Activated naive CD4-positive, alpha-beta T cell treated with anti-CD3 and anti-CD28 coated beads, Interleukin-2, amount 50 U/mL, for 72 hours (primary cell): ENCODE results near the gene HERPUD1. TPM values are rescaled to one million over a fixed set of nuclear protein-coding genes. Genes with fewer than 3 reads are reported as not detected.
"Not testable (repeated sequence)": the region's sequence is repeated elsewhere in the genome, so short reads cannot be mapped to it uniquely, and the experiment has no call there.

ENCODE experiments used
- ATAC-seq, 2 donors: fragments of 150-1000 bp; cut with Tn5 transposase; 2 replicates each; pipeline ENCODE4 v1.10.0; 2021; ENCODE audit warnings: mild to moderate bottlenecking in 2 of 2, moderate library complexity in 2 of 2
- DNase-seq, 2 donors: peaks; one replicate each; pipeline ENCODE4 v3.0.0; 2021 to 2022; ENCODE audit warnings: low spot score in 2 of 2
- H3K27ac Mint-ChIP-seq, 2 donors: one replicate each; pipeline ENCODE4 v1.8.0; 2022; ENCODE audit warnings: mild to moderate bottlenecking in 2 of 2, mixed read lengths in 2 of 2
- H3K36me3 Mint-ChIP-seq, 2 donors: one replicate each; pipeline ENCODE4 v1.8.0; 2022; ENCODE audit warnings: mixed read lengths in 2 of 2
- H3K9me3 Mint-ChIP-seq, 2 donors: one replicate each; pipeline ENCODE4 v1.8.0; 2022; ENCODE audit warnings: mixed read lengths in 2 of 2
- total RNA-seq, 2 donors: library from RNA; stranded (reverse); gene quantifications; one replicate each; pipeline ENCODE4 v1.2.3, GENCODE V29; 2022

The HERPUD1 gene
- total RNA-seq = 100 to 1,000 TPM; 146 to 175 TPM

- H3K27ac Mint-ChIP-seq = peak within 1 kb of the TSS; percentile 99
- DNase-seq (peak; percentile 99 to 100), ATAC-seq (peak; percentile 95)
- H3K9me3 Mint-ChIP-seq = peaks cover 0 to 5% of the 10 kb centered on the region in 2 donors
- H3K36me3 Mint-ChIP-seq = peaks cover 21 to 48% of the 10 kb centered on the region in 2 donors
Measured at GRCh38 chr16:56931892-56932720, at the start of gene HERPUD1. HERPUD1 (plus strand) TSS chr16:56932142; CDS start chr16:56932245, 103 bp downstream.

GRCh38 chr16:56883586-56883985 lies 48.4 kb upstream of the HERPUD1 start:
- ATAC-seq (no peak), DNase-seq (no peak)
- H3K27ac Mint-ChIP-seq = no peak overlapping the region
- no peaks in the 10 kb centered on the region for H3K9me3 Mint-ChIP-seq
- no peaks in the 10 kb centered on the region for H3K36me3 Mint-ChIP-seq

DNA sequence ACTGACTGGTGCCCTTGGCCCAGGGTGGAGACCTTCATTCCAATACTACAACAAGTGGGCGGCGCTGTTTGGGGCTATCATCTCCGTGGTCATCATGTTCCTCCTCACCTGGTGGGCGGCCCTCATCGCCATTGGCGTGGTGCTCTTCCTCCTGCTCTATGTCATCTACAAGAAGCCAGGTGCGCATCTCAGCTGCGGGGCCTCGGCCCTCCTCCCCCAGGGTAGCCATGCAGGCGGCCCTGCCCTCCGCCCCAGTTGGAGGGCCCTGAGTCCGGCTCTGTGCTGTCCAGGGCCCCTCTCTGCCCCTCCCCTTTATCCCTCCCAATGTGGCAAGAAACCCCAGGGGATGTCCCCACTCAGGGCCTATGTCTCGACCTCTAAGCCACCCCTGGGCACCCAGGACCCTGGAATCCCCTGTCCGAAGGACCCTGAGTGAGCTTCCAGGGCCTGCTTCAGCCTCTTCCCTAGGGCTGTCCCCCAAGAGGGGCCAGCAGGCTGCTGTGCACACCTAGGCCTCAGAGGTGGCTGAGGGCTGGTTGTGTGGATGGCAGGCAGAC lies 47.8 kb upstream of the HERPUD1 start:
- H3K9me3 Mint-ChIP-seq = no peaks in the 10 kb centered on the region
- DNase-seq (no peak), ATAC-seq (no peak)
- no peak overlapping the region for H3K27ac Mint-ChIP-seq
- no peaks in the 10 kb centered on the region for H3K36me3 Mint-ChIP-seq

- DNase-seq, ATAC-seq, H3K9me3 Mint-ChIP-seq, H3K36me3 Mint-ChIP-seq: not testable (repeated sequence)
- peak overlapping the region in 1 of 2 donors; percentile 93 for H3K27ac Mint-ChIP-seq
Measured at GRCh38 chr16:56884929-56885328, 47.0 kb upstream of the HERPUD1 start.

DNA sequence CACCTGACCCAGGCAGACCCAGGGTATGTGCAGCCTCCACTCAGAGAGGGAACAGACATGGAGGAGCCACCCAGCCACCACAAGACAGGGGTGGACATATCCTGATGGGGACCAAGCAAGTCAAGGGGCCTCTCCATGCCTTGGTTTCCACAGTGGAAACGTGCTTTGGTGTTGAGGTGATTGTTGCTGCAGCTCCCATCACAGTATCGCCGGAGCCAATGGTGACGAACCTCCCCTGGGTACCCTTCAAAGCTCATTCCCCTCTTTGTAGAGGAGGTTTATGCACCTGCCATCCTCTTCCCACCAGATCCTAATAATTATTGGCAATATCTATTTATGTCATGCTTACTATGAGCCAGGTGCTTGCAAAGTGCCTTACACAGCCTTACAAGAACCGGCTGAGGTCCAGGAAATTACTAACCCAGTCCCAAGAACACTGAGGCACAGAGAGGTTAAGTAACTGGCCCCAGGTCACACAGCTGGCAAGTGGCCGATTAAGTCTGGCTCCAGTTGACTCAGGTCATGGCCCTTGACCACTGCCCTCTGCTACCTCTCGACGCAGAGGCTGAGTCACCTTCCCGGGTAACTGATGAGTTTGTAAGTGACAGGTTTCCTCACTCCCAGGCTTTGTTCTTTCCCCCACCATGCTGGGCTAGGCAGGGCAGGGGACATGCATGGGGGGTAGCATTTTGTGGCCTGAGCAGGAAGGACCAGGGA lies 46.3 kb upstream of the HERPUD1 start:
- Mint-ChIP-seq H3K9me3 (no peaks in the 10 kb centered on the region), H3K36me3 (no peaks in the 10 kb centered on the region), H3K27ac (peak overlapping the region in 1 of 2 donors; percentile 93)
- DNase-seq (no peak), ATAC-seq (no peak)

DNA sequence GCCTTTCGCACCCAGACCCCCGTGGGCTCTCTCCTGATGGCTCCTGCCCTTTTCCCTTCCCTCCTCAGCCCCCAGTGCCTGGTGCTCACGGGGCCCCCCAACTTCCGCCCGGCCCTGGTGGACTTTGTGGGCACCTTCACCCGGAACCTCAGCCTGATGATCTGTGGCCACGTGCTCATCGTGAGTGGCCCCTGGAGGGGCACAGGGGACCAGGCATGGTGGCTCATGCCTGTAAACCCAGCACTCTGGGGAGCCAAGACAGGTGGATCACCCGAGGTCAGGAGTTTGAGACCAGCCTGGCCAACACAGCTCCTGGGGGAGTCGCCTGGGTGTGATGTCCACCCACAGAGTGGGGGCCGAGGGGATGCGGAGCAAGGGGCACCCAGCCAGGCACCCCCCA lies 45.6 kb upstream of the HERPUD1 start:
- no peak for ATAC-seq
- H3K9me3 Mint-ChIP-seq = no peaks in the 10 kb centered on the region
- no peak overlapping the region for H3K27ac Mint-ChIP-seq
- H3K36me3 Mint-ChIP-seq = no peaks in the 10 kb centered on the region
- DNase-seq = no peak

GRCh38 chr16:56886826-56887225 lies 45.1 kb upstream of the HERPUD1 start:
- ATAC-seq (no peak), DNase-seq (no peak)
- H3K27ac Mint-ChIP-seq = no peak overlapping the region
- H3K9me3 Mint-ChIP-seq = no peaks in the 10 kb centered on the region
- H3K36me3 Mint-ChIP-seq = no peaks in the 10 kb centered on the region

DNA sequence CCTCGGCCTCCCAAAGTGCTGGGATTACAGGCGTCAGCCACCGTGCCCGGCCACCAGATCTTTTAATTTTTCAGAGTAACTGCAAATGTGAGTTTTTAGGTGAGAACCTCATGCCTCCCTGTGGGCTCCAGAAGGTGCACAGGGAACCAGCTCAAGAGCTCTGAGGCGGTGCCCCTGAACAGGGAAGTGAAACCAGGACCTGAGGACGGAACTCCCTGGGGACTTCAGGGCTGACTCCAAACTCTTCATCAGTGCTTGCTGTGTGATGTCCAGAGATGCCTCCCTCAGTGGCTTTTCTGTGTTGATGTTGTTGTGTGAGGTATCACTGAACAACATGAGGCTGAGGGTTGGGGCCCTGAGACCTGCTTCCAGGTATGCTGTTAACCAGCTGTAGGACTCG lies 43.1 kb upstream of the HERPUD1 start:
- DNase-seq (no peak), ATAC-seq (no peak)
- Mint-ChIP-seq H3K9me3 (no peaks in the 10 kb centered on the region), H3K27ac (no peak overlapping the region), H3K36me3 (no peaks in the 10 kb centered on the region)

DNA sequence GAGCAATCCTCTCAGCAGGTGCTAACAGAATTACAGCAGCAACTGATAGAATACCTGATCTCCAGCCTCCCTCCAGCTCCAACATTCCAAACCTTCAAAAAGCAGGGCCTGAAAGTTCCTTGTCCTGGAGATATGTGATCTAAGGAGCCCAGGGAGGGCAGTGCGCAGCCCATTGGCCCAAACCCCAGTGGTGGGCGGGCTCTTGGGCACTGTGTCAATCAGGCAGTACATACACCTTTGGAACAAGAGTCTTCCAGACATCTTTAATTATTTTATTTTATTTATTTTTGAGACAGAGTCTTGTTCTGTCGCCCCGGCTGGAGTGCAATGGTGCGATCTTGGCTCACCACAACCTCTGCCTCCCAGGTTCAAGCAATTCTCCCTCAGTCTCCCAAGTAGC lies 42.7 kb upstream of the HERPUD1 start:
- H3K27ac Mint-ChIP-seq = no peak overlapping the region
- DNase-seq = no peak
- no peaks in the 10 kb centered on the region for H3K36me3 Mint-ChIP-seq
- ATAC-seq = no peak
- H3K9me3 Mint-ChIP-seq = no peaks in the 10 kb centered on the region

- H3K9me3 Mint-ChIP-seq = no peaks in the 10 kb centered on the region
- H3K27ac Mint-ChIP-seq = no peak overlapping the region
- no peak for DNase-seq
- no peaks in the 10 kb centered on the region for H3K36me3 Mint-ChIP-seq
- ATAC-seq = no peak
Measured at GRCh38 chr16:56891685-56892084, 40.3 kb upstream of the HERPUD1 start.

GRCh38 chr16:56892705-56893104 lies 39.2 kb upstream of the HERPUD1 start:
- no peak for DNase-seq
- ATAC-seq = no peak
- Mint-ChIP-seq H3K9me3 (no peaks in the 10 kb centered on the region), H3K36me3 (no peaks in the 10 kb centered on the region), H3K27ac (no peak overlapping the region)

DNA sequence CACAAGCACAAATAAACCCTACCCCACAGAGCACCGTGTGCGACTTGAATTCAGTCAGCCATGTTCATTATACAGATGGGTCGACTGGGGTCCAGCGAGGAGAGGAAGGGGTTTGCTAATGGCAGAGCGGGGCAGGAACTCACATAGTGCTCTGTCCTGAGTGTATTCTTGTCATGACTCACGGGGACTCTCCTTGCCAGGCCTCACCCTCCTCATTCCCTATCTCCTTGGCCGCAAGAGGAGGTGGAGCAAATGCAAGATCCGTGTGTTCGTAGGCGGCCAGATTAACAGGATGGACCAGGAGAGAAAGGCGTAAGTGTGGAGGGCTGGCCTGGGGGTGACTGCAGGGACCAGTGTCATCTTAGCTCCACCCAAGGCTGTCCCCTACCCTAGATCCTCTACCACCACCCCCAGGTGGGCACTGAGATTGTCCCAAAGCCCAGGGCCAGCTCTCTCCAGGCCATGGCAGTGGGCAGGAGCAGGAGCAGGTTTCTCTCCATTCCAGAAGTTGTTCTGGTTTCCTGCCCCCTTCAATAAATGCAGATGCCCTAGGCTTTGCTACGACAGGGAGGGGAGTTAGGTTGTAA lies 37.5 kb upstream of the HERPUD1 start:
- DNase-seq (no peak), ATAC-seq (no peak)
- H3K27ac Mint-ChIP-seq = no peak overlapping the region
- H3K9me3 Mint-ChIP-seq = no peaks in the 10 kb centered on the region
- H3K36me3 Mint-ChIP-seq = no peaks in the 10 kb centered on the region

DNA sequence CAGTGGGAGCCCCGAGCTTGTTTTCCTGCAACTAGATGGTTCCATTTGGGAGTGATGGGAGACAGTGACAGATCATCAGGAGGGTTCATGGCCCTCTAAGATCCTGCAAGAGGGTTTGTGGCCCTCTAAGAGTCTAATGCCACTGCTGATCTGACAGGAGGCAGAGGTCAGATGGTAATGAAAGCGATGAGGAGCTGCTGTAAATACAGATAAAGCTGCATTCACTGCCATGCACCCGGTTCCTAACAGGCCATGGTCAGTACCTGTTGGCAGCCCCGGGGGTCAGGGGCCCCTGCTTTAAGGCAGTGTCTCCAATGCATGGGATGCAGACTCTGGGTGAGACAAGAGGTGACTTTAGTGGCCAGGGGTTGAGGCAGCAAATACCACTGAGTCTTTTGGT lies 36.1 kb upstream of the HERPUD1 start:
- Mint-ChIP-seq H3K9me3 (no peaks in the 10 kb centered on the region), H3K27ac (no peak overlapping the region), H3K36me3 (no peaks in the 10 kb centered on the region)
- no peak for DNase-seq
- no peak for ATAC-seq

DNA sequence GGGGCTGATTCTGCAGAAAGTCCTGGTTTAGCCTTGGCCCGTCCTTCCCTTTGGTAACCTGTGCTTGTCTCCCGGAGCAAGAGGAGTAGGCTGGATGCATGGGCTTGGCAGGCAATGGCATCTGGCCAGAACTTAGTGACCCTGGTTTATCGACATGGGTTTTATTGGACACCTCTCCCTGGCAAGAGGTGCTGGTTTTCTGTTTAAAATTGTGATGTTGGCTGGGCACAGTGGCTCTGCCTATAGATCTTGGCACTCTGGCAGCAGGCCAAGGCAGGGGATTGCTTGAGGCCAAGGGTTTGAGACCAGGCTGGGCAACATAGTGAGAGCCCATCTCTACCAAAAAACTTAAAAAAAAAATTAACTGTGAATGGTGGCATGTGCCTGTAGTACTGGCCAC lies 35.7 kb upstream of the HERPUD1 start:
- ATAC-seq (no peak), DNase-seq (no peak)
- Mint-ChIP-seq H3K9me3 (no peaks in the 10 kb centered on the region), H3K27ac (no peak overlapping the region), H3K36me3 (no peaks in the 10 kb centered on the region)

- no peaks in the 10 kb centered on the region for H3K9me3 Mint-ChIP-seq
Measured at GRCh38 chr16:56897026-56897799, 34.7 kb upstream of the HERPUD1 start.

GRCh38 chr16:56898847-56899246 lies 33.1 kb upstream of the HERPUD1 start:
- ATAC-seq (peak; percentile 70 to 77), DNase-seq (no peak)
- no peak overlapping the region for H3K27ac Mint-ChIP-seq
- H3K9me3 Mint-ChIP-seq = no peaks in the 10 kb centered on the region
- no peaks in the 10 kb centered on the region for H3K36me3 Mint-ChIP-seq

More at GRCh38 chr16:56897026-56897799, 34.7 kb upstream of the HERPUD1 start:
- no peak overlapping the region for H3K27ac Mint-ChIP-seq
- no peaks in the 10 kb centered on the region for H3K36me3 Mint-ChIP-seq
- DNase-seq (no peak), ATAC-seq (no peak)
